Putamen (tissue), 1 donor: ENCODE data around the gene OGFR.

ENCODE experiments used
- DNase-seq: peaks from one replicate; pipeline ENCODE4 v3.0.0-alpha.2; 2016; ENCODE audit warnings: low spot score

Gene OGFR

GRCh38 chr20:62769346-62770071 lies 35.1 kb upstream of the OGFR start:
- no peak for DNase-seq

GRCh38 chr20:62770111-62770910 lies 34.3 kb upstream of the OGFR start:
- no peak for DNase-seq

GRCh38 chr20:62770916-62771315 lies 33.7 kb upstream of the OGFR start:
- DNase-seq, result no peak

- DNase-seq, result no peak
Observed at GRCh38 chr20:62771396-62772102, 33.1 kb upstream of the OGFR start.

GRCh38 chr20:62772103-62772611 lies 32.5 kb upstream of the OGFR start:
- DNase-seq, result no peak

- no peak for DNase-seq
Observed at GRCh38 chr20:62772619-62772989, 32.0 kb upstream of the OGFR start.

GRCh38 chr20:62772990-62773844 lies 31.4 kb upstream of the OGFR start:
- no peak for DNase-seq

GRCh38 chr20:62773845-62774714 lies 30.6 kb upstream of the OGFR start:
- DNase-seq, result no peak

GRCh38 chr20:62774762-62775161 lies 29.9 kb upstream of the OGFR start:
- no peak for DNase-seq

GRCh38 chr20:62775206-62775605 lies 29.4 kb upstream of the OGFR start:
- no peak for DNase-seq

- DNase-seq, result no peak
Observed at GRCh38 chr20:62776035-62776691, 28.5 kb upstream of the OGFR start.

GRCh38 chr20:62776692-62777527 lies 27.7 kb upstream of the OGFR start:
- DNase-seq, result no peak

- DNase-seq, result no peak
Observed at GRCh38 chr20:62777528-62777830, 27.2 kb upstream of the OGFR start.

- DNase-seq, result no peak
Observed at GRCh38 chr20:62778058-62778457, 26.6 kb upstream of the OGFR start.

GRCh38 chr20:62778601-62779416 lies 25.8 kb upstream of the OGFR start:
- DNase-seq, result no peak

GRCh38 chr20:62779417-62779685 lies 25.3 kb upstream of the OGFR start:
- no peak for DNase-seq

GRCh38 chr20:62780204-62780603 lies 24.4 kb upstream of the OGFR start:
- DNase-seq, result no peak

- DNase-seq, result no peak
Observed at GRCh38 chr20:62780696-62781095, 23.9 kb upstream of the OGFR start.
